Duodenal mucosa (tissue), 2 donors: ENCODE data around the gene SRD5A3.
"Not testable (repeated sequence)": the region's sequence is repeated elsewhere in the genome, so short reads cannot be mapped to it uniquely, and the experiment has no call there.

Experiments used
- H3K27ac ChIP-seq: one replicate; pipeline ENCODE4 v1.7.0; 2013; ENCODE audit warnings: low read depth, low read length
- H3K27me3 ChIP-seq, 2 donors: one replicate each; pipeline ENCODE4 v1.7.0; 2013; ENCODE audit warnings: low read length in 2 of 2, control low read depth in 1 of 2; ENCODE audit not compliant: insufficient read depth in 2 of 2, control insufficient read depth in 1 of 2
- H3K36me3 ChIP-seq, 2 donors: one replicate each; pipeline ENCODE4 v1.7.0; 2013; ENCODE audit warnings: low read length in 2 of 2, control low read depth in 1 of 2; ENCODE audit not compliant: insufficient read depth in 2 of 2, control insufficient read depth in 1 of 2
- H3K4me1 ChIP-seq, 2 donors: one replicate each; pipeline ENCODE4 v1.7.0; 2013; ENCODE audit warnings: low read length in 2 of 2, control low read depth in 1 of 2; ENCODE audit not compliant: insufficient read depth in 2 of 2, control insufficient read depth in 1 of 2
- H3K4me3 ChIP-seq, 2 donors: one replicate each; pipeline ENCODE4 v1.7.0; 2013; ENCODE audit warnings: low read length in 2 of 2, low read depth in 1 of 2
- H3K9ac ChIP-seq, 2 donors: one replicate each; pipeline ENCODE4 v1.7.0; 2013; ENCODE audit warnings: low read length in 2 of 2, low read depth in 1 of 2
- H3K9me3 ChIP-seq, 2 donors: one replicate each; pipeline ENCODE4 v1.7.0; 2013; ENCODE audit warnings: low read length in 2 of 2, control low read depth in 1 of 2; ENCODE audit not compliant: control insufficient read depth in 1 of 2

The SRD5A3 gene

DNA sequence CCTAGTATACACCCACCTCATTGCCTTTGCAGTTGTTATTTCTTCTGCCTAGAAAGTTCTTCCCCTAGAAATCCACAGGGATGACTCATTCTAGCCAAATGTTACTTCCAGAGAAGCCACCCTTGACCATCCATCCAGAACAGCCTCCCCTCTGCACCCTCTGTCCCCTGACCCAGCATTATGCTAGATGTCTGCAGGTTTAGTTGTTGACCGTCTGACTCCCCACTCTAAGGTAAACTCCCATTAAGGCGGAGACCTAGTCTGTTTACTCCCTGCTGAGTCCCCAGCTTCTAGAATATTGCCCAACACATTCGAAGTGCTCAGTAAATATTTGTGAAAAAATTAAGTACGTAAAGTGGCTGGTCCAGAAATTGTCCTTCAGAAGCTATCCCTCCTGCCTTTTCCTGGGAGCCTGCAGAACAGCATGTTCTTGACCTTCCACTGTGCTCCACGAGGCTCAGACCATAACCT lies 11.0 kb downstream of the SRD5A3 start:
- no peaks in the 10 kb centered on the region for H3K9me3 ChIP-seq
- H3K9ac ChIP-seq, result no peak overlapping the region
- H3K4me1 ChIP-seq, result peaks cover 16 to 19% of the 10 kb centered on the region in 2 donors
- no peak overlapping the region for H3K4me3 ChIP-seq
- no peaks in the 10 kb centered on the region for H3K27me3 ChIP-seq
- no peaks in the 10 kb centered on the region for H3K36me3 ChIP-seq
- no peak overlapping the region for H3K27ac ChIP-seq

DNA sequence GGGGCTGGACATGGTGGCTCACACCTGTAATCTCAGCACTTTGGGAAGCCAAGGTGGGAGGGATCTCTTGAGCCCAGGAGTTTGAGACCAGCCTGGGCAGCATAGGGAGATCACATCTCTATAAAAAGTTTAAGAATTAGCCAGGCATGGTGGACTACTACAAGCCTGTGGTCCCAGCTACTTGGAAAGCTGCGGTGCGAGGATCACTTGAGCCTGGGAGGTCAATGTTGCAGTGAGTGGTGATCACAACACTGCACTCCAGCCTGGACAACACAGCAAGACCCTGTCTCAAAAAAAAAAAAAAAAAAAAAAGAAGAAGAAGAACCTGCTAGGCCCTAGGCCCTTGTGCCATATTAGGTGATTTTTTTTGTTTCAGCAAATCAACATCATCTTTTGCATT lies 12.2 kb downstream of the SRD5A3 start:
- Histone ChIP-seq H3K27me3 (no peaks in the 10 kb centered on the region), H3K27ac (no peak overlapping the region), H3K9me3 (no peaks in the 10 kb centered on the region), H3K9ac (no peak overlapping the region), H3K4me3 (no peak overlapping the region), H3K4me1 (peaks cover 16 to 19% of the 10 kb centered on the region in 2 donors), H3K36me3 (no peaks in the 10 kb centered on the region)

DNA sequence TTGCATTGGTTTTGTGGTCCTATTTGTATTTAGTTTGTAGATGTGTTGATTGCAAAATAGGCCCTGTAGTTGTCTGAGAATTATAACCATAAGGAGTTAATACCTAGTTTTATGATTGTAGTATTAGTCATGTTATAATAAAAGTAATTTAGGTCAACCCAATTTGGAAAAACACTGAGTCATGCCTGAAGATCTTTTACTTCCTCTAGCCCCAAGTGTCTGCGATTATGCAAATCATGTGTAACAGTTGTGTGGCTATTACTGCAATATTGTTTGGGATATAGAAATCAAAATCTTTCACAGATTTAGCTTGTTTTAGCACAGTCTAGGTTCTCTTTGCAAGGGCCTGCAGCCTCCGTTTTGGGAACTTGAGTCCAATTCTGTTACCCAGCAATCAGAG lies 12.6 kb downstream of the SRD5A3 start:
- Histone ChIP-seq H3K4me3 (no peak overlapping the region), H3K9ac (no peak overlapping the region), H3K36me3 (no peaks in the 10 kb centered on the region), H3K27me3 (no peaks in the 10 kb centered on the region), H3K9me3 (no peaks in the 10 kb centered on the region), H3K27ac (no peak overlapping the region), H3K4me1 (peaks cover 16 to 19% of the 10 kb centered on the region in 2 donors)

DNA sequence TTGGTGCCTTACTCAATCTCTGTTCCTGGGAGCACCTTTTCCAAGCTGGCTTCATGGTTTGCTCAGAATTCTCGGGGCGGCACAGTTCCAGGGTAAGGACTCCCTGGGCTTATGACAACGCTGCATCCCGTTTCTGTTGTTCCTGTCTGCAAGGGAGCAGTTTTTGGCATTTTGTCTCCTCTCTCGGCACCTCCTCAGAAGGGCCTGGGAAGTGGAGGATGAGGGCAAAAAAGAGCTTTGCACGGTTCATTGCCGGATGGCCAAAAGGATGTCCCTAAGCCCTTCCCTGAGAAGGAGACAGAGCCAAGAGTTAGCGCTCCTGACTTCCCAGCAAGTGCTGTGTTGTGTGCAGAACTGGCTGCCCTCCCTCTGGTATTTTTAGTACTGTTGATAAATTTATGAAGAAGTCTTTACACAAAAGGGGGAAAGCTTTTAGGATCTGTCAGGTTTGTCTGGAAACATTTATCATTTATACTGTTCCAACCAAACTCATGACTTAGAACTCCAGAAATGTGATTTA lies 13.4 kb downstream of the SRD5A3 start:
- Histone ChIP-seq H3K36me3 (peaks cover 0 to 4% of the 10 kb centered on the region in 2 donors), H3K9ac (no peak overlapping the region), H3K27ac (no peak overlapping the region), H3K4me3 (no peak overlapping the region), H3K9me3 (no peaks in the 10 kb centered on the region), H3K27me3 (no peaks in the 10 kb centered on the region), H3K4me1 (peaks cover 16 to 19% of the 10 kb centered on the region in 2 donors)

DNA sequence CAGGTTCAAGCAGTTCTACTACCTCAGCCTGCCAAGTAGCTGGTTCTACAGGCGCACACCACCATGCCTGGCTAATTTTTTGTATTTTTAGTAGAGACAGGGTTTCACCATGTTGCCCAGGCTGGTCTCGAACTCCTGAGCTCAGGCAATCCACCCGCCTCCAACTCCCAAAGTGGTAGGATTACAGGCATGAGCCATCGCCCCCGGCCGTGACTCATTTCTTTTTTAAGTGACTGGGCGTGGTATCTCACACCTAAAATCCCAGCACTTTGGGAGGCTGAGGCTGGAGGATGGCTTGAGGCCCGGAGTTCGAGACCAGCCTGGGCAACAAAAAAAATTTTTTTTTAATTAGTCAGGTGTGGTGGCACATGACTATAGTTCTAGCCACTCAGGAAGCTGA lies 16.9 kb downstream of the SRD5A3 start:
- peaks cover 13 to 14% of the 10 kb centered on the region in 2 donors for H3K4me1 ChIP-seq
- not testable (repeated sequence) for H3K36me3 ChIP-seq, H3K27ac ChIP-seq, H3K9me3 ChIP-seq, H3K4me3 ChIP-seq, H3K27me3 ChIP-seq, H3K9ac ChIP-seq

DNA sequence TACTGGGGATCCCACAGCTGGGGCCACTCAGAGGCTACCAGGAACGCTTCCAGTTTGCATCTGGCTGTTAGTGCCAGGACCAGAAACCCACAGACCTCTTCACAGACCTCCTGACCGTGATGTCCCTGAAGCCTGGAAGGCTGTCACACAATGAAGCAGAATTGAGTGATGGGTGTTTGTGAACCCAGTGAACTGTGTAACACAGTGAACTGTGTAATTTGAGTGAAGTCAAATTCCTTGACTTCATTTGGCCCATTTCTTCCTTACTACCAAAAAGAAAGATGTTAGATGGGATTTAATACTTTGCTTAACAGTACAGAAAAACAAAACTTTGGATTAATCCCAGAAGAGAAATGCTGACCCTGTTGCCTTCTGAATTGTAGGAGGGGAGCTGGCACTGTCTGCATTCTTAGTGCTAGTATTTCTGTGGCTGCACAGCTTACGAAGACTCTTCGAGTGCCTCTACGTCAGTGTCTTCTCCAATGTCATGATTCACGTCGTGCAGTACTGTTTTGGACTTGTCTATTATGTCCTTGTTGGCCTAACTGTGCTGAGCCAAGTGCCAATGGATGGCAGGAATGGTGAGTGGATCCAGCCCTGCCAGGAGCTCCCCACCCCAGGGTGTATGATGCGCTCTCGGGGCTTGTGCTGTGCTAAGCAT lies 17.8 kb downstream of the SRD5A3 start:
- Histone ChIP-seq H3K4me3 (no peak overlapping the region), H3K27ac (no peak overlapping the region), H3K9me3 (no peaks in the 10 kb centered on the region), H3K36me3 (peaks cover 0 to 9% of the 10 kb centered on the region in 2 donors), H3K9ac (no peak overlapping the region), H3K27me3 (no peaks in the 10 kb centered on the region), H3K4me1 (peaks cover 7% of the 10 kb centered on the region in 2 donors)

DNA sequence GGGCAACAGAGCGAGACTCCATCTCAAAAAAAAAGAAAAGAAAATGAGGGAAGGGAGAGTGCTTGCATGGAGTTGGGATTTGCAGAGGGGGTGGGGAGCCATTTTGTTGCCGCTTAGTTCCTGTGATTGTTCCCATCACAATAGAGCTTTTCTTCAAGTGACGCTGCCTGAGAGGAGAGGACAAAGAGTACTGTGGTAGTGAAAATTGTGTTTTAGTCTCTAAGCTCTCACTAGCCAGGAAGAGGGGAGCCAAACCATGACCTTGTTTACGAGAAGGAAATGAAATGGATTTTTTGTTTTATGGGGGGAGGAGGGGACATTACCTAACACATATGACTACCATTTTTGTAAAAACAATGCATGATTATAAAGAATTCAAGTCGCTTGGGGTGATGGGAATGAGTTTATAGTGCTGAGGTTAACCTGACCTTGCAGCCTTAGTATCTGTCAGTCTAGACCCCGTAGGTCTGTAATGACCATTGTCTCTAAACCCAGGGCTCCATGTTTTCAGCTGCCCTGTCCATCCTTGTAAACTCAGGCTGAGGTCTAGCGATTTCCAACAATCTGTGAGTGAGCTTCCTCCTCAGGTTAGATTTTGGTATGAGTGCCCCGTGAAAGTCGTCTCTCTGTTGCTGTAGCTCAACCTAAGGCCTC lies 18.8 kb downstream of the SRD5A3 start:
- Histone ChIP-seq H3K9ac (no peak overlapping the region), H3K27ac (no peak overlapping the region), H3K9me3 (no peaks in the 10 kb centered on the region), H3K36me3 (peaks cover 0 to 9% of the 10 kb centered on the region in 2 donors), H3K4me3 (no peak overlapping the region), H3K27me3 (no peaks in the 10 kb centered on the region), H3K4me1 (no peaks in the 10 kb centered on the region)

DNA sequence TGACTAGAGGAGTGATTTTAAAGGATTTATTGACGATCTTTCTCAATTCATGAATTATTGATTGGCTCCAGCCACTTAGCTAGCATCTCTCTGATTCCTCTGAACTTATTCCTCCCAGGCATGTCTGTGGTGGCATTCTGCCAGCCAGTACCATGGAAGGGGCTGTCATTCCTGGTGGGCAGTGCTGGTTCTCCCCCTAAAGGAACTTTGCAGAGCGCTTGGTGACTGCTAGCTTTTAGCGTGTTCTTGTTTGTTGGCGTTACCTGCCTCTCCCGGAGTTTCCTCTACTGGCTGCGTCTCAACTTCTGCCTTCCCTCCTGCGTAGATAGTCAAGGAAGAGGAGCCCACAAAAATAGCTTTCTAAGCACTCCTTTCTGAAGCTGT lies 19.3 kb downstream of the SRD5A3 start:
- Histone ChIP-seq H3K4me3 (no peak overlapping the region), H3K27me3 (no peaks in the 10 kb centered on the region), H3K9me3 (no peaks in the 10 kb centered on the region), H3K27ac (no peak overlapping the region), H3K9ac (no peak overlapping the region), H3K4me1 (no peaks in the 10 kb centered on the region), H3K36me3 (peaks cover 0 to 9% of the 10 kb centered on the region in 2 donors)

DNA sequence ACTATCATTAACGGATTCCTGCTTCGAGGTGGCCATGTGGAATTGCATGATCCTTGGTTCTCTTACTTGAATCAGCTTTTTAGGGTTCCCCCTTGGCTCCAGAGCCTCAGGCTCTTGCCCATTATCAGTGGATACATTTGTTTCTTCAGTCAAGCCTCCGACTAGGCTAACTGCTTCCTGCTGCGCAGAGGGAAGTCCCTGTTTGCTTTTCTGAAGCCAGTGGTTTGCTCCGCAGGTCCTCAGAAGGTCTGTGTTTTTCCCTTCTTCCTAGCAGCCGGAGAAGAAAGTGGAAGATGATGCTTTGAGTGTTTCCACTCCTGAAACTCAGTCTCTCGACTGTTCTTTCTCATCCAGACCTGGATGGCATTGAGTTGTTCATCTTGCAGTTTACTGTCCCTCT lies 20.6 kb downstream of the SRD5A3 start:
- H3K27me3 ChIP-seq, result no peaks in the 10 kb centered on the region
- no peak overlapping the region for H3K27ac ChIP-seq
- H3K9me3 ChIP-seq, result no peaks in the 10 kb centered on the region
- H3K4me1 ChIP-seq, result no peaks in the 10 kb centered on the region
- no peak overlapping the region for H3K4me3 ChIP-seq
- H3K36me3 ChIP-seq, result peaks cover 0 to 9% of the 10 kb centered on the region in 2 donors
- H3K9ac ChIP-seq, result no peak overlapping the region

DNA sequence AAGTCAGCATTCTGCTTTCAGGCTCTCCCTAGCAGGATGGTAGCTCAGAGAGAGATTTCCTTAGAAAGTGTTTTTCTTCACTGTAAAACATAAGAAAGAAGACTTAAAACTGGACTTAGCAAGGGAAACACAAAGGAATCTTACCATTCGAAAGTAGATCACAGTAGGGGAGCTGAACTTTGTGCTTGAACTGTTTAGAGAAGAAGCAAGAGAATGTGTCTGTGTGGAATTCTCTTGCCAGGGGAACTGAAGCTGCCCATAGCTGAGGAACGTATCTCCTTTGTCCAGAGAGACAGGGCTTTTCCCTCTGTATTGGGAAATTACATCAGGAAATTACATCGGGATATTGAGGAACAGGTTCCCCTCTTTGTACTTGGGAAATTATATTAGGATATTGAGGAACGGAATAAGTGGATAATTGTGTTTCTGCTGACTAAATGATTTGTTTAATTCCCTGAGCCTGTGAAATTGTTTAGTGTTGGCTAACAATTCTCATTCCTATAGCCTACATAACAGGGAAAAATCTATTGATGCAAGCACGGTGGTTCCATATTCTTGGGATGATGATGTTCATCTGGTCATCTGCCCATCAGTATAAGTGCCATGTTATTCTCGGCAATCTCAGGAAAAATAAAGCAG lies 21.2 kb downstream of the SRD5A3 start:
- H3K27me3 ChIP-seq, result no peaks in the 10 kb centered on the region
- H3K36me3 ChIP-seq, result peaks cover 0 to 9% of the 10 kb centered on the region in 2 donors
- no peaks in the 10 kb centered on the region for H3K4me1 ChIP-seq
- no peak overlapping the region for H3K27ac ChIP-seq
- H3K4me3 ChIP-seq, result no peak overlapping the region
- no peak overlapping the region for H3K9ac ChIP-seq
- no peaks in the 10 kb centered on the region for H3K9me3 ChIP-seq
